PC-9 (cell line): ENCODE results near the gene IFT20.

Experiments used
- CTCF ChIP-seq: fragments of 200-600 bp; sonication (generic); conservative IDR thresholded peaks from 2 replicates; pipeline ENCODE4 v1.6.1; 2017; ENCODE audit warnings: mixed run types, antibody characterized with exemption, mild to moderate bottlenecking, moderate library complexity
- EZH2 ChIP-seq: fragments of 200-600 bp; sonication (generic); IDR thresholded peaks from 2 replicates; pipeline ENCODE4 v1.8.0; 2017; ENCODE audit warnings: antibody characterized with exemption, low read depth

GRCh38 chr17:28325211-28325610 lies 10.1 kb downstream of the IFT20 start:
- TF ChIP-seq CTCF = no peak
- TF ChIP-seq EZH2 = no peak
